HepG2 (cell line): ENCODE measurements around the gene PTGER3. TPM values are rescaled to one million over a fixed set of nuclear protein-coding genes. Genes with fewer than 3 reads are reported as not detected.

Source experiments
- ATAC-seq: fragments of 200-7000 bp; cut with Tn5 transposase; 3 replicates; pipeline ENCODE4 v1.9.1; 2020; ENCODE audit warnings: mild to moderate bottlenecking, moderate library complexity
- BruUV-seq: library from RNA; stranded (reverse); fragments of 400-500 nt; replicated peaks from 2 replicates; lab custom pipeline; 2021; lab: Mats Ljungman, UMichigan
- CTCF ChIA-PET: fragments of 300-600 bp; formaldehyde crosslinking; extraction: SDS; loops from one replicate; lab custom pipeline; 2021; ENCODE audit warnings: low total read pairs, inconsistent platforms, low intra/inter-chr PET ratio; lab: Yijun Ruan, JAX
- POLR2A ChIA-PET: fragments of 350-600 bp; sonication (Branson Sonifier 250); formaldehyde crosslinking; loops from one replicate; lab custom pipeline; 2020; ENCODE audit warnings: antibody characterized with exemption, inconsistent platforms; lab: Yijun Ruan, JAX
- DNase-seq: peaks from one replicate; pipeline ENCODE4 v3.0.0-alpha.2; 2015; ENCODE audit warnings: low spot score
- FAIRE-seq: peaks from 3 replicates; lab custom pipeline; 2011; peaks lifted over from hg19 to GRCh38; lab: Jason Lieb, UNC
- H2AFZ ChIP-seq: one replicate; pipeline ENCODE4 v1.6.1; 2011; ENCODE audit warnings: low read length, inconsistent platforms
- H3K27ac ChIP-seq: fragments of 300-600 bp; 3 replicates; pipeline ENCODE4 v1.8.0; 2011; ENCODE audit warnings: mixed run types, mild to moderate bottlenecking, mixed read lengths, low read length, inconsistent platforms; ENCODE audit not compliant: insufficient read depth; ENCODE audit errors: extremely low read length
- H3K27me3 ChIP-seq, 2 experiments: fragments of 200-600 bp in 1 of 2; 2 replicates in 1 of 2; 3 replicates in 1 of 2; pipeline versions ENCODE4 v1.6.0 to v1.8.0; 2011; ENCODE audit warnings: low read length in 2 of 2, mild to moderate bottlenecking in 2 of 2, moderate library complexity in 2 of 2, inconsistent platforms in 1 of 2; ENCODE audit not compliant: insufficient read depth in 2 of 2, control insufficient read depth in 1 of 2
- H3K36me3 ChIP-seq, 2 experiments: fragments of 200-600 bp in 1 of 2; replicated peaks in 1 of 2; 2 replicates in 1 of 2; 3 replicates in 1 of 2; pipeline versions ENCODE4 v1.5.1 to v1.8.0; 2011; ENCODE audit warnings: low read length in 2 of 2, inconsistent platforms in 1 of 2; ENCODE audit not compliant: insufficient read depth in 2 of 2, control insufficient read depth in 1 of 2
- H3K4me1 ChIP-seq: 2 replicates; pipeline ENCODE4 v1.5.1; 2012; ENCODE audit warnings: low read length, inconsistent platforms; ENCODE audit not compliant: insufficient read depth
- H3K4me2 ChIP-seq: 2 replicates; pipeline ENCODE4 v1.6.0; 2011; ENCODE audit warnings: low read depth, low read length, inconsistent platforms
- H3K4me3 ChIP-seq, 3 experiments: fragments of 200-600 bp in 1 of 3; sonication (generic), shearing (Covaris generic) in 1 of 3; replicated peaks in 1 of 3; 2 replicates each; pipeline ENCODE4 v1.5.1; 2011 to 2016; ENCODE audit warnings: low read length in 3 of 3, inconsistent platforms in 2 of 3, low read depth in 2 of 3, mild to moderate bottlenecking in 2 of 3, control low read depth in 1 of 3, mixed read lengths in 1 of 3; ENCODE audit not compliant: insufficient read depth in 1 of 3
- H3K79me2 ChIP-seq: one replicate; pipeline ENCODE4 v1.6.1; 2011; ENCODE audit warnings: low read length, inconsistent platforms; ENCODE audit not compliant: insufficient read depth
- H3K9ac ChIP-seq: 2 replicates; pipeline ENCODE4 v1.6.0; 2011; ENCODE audit warnings: mild to moderate bottlenecking, low read depth, low read length, inconsistent platforms; ENCODE audit not compliant: insufficient read depth
- H3K9me3 ChIP-seq: 2 replicates; pipeline ENCODE4 v1.5.1; 2012; ENCODE audit warnings: mild to moderate bottlenecking, low read length
- H4K20me1 ChIP-seq: 2 replicates; pipeline ENCODE4 v1.6.0; 2011; ENCODE audit warnings: inconsistent platforms, mild to moderate bottlenecking, low read length, moderate library complexity; ENCODE audit not compliant: insufficient read depth
- ARNT2 ChIP-seq: sonication (generic); formaldehyde crosslinking; IDR thresholded peaks from 2 replicates; pipeline ENCODE4 v1.8.0; 2022; ENCODE audit warnings: mild to moderate bottlenecking, low read depth, missing genetic modification reagents, moderate library complexity
- CHD4 ChIP-seq: fragments of 200-600 bp; sonication (generic); IDR thresholded peaks from 2 replicates; pipeline ENCODE4 v1.7.0; 2017; ENCODE audit warnings: mild to moderate bottlenecking, low read length, borderline replicate concordance
- DMAP1 ChIP-seq: IDR thresholded peaks from 2 replicates; pipeline ENCODE4 v1.6.1; 2016
- FOXK1 ChIP-seq: sonication (generic); formaldehyde crosslinking; IDR thresholded peaks from 2 replicates; pipeline ENCODE4 v1.4.0; 2020; ENCODE audit warnings: low read depth, missing genetic modification reagents, borderline replicate concordance
- GLI4 ChIP-seq: sonication (generic); formaldehyde crosslinking; IDR thresholded peaks from 2 replicates; pipeline ENCODE4 v1.5.1; 2020; ENCODE audit warnings: missing genetic modification reagents, mild to moderate bottlenecking, moderate library complexity, borderline replicate concordance
- MBNL3 ChIP-seq: fragments of 250-450 bp; sonication (Bioruptor Pico); conservative IDR thresholded peaks from 2 replicates; pipeline ENCODE4 v1.8.0; 2022; ENCODE audit warnings: mild to moderate bottlenecking, inconsistent platforms
- NBN ChIP-seq: fragments of 450-650 bp; conservative IDR thresholded peaks from 2 replicates; pipeline ENCODE4 v1.6.1; 2017
- NFE2L2 ChIP-seq: fragments of 150-350 bp; IDR thresholded peaks from 2 replicates; pipeline ENCODE4 v1.6.1; 2014; ENCODE audit warnings: low read length
- SAFB2 ChIP-seq: sonication (generic); formaldehyde crosslinking; IDR thresholded peaks from 2 replicates; pipeline ENCODE4 v1.5.1; 2020; ENCODE audit warnings: missing genetic modification reagents, low read depth, mild to moderate bottlenecking, borderline replicate concordance
- SP5 ChIP-seq: IDR thresholded peaks from 2 replicates; pipeline ENCODE4 v1.6.1; 2016; ENCODE audit warnings: low read depth, borderline replicate concordance
- XBP1 ChIP-seq: sonication (generic); formaldehyde crosslinking; IDR thresholded peaks from 2 replicates; pipeline ENCODE4 v1.5.0; 2020; ENCODE audit warnings: missing genetic modification reagents
- ZFP1 ChIP-seq: IDR thresholded peaks from 2 replicates; pipeline ENCODE4 v1.6.1; 2016
- ZNF138 ChIP-seq: sonication (generic); formaldehyde crosslinking; IDR thresholded peaks from 2 replicates; pipeline ENCODE4 v1.5.0; 2020; ENCODE audit warnings: mild to moderate bottlenecking, low read depth, missing genetic modification reagents
- ZNF597 ChIP-seq: sonication (generic); formaldehyde crosslinking; IDR thresholded peaks from 2 replicates; pipeline ENCODE4 v1.5.0; 2020; ENCODE audit warnings: missing genetic modification reagents
- ZNF768 ChIP-seq: sonication (generic); formaldehyde crosslinking; IDR thresholded peaks from 2 replicates; pipeline ENCODE4 v1.4.0; 2020; ENCODE audit warnings: missing genetic modification reagents
- in situ Hi-C: cut with HindIII; loops from 2 replicates; pipeline ENCODE4 v1.10.0; 2017; ENCODE audit warnings: low pct_unique_long_range_greater_than_20kb; ENCODE audit not compliant: extremely low pct_ligation_motif_present
- intact Hi-C: fragments of 100-400 bp; cut with micrococcal nuclease; formaldehyde crosslinking; loops from one replicate; pipeline ENCODE4 v1.10.0; 2022; ENCODE audit not compliant: unreplicated experiment
- polyA plus RNA-seq, 8 experiments: library from polyadenylated mRNA; depleted of rRNA in 3 of 8; stranded (reverse) in 7 of 8; unstranded in 1 of 8; fragments of >200 nt; fragmentation: Illumina TruSeq in 4 of 8; extraction: Trizol in 4 of 8; gene quantifications; 2 replicates each; pipeline versions ENCODE4 v1.2.1 to v1.2.3, GENCODE V29; 2011 to 2016; ENCODE audit warnings: low read depth in 4 of 8, missing spikeins in 1 of 8, mixed read lengths in 1 of 8; ENCODE audit not compliant: insufficient read depth in 1 of 8
- total RNA-seq, 5 experiments: library from RNA; depleted of rRNA; stranded (reverse); fragments of >200 nt; fragmentation: Illumina TruSeq; extraction: Trizol; gene quantifications; 2 replicates each; pipeline ENCODE4 v1.2.3, GENCODE V29; 2016; ENCODE audit warnings: low read depth in 1 of 5

Gene PTGER3
- total and polyA plus RNA-seq, 2 of the 13 experiments (the other 11 are each of a cell fraction or from before 2014, with no cell fraction given), result 0.01 TPM; not detected in 1

- no peak overlapping the region for H2AFZ ChIP-seq
- ChIA-PET POLR2A (no interaction called here), CTCF (no interaction called here)
- intact Hi-C loops, result no loop called here
- no peaks in the 10 kb centered on the region for H3K79me2 ChIP-seq
- no peak overlapping the region for H3K4me3 ChIP-seq
- H3K9ac ChIP-seq, result no peak overlapping the region
- FAIRE-seq (no peak), DNase-seq (no peak), ATAC-seq (no peak)
- BruUV-seq, result no TSS peak
- peaks cover 4% of the 10 kb centered on the region; the same call in 1 of the 2 replicates for H3K4me1 ChIP-seq
- no peaks in the 10 kb centered on the region for H3K36me3 ChIP-seq
- TF ChIP-seq DMAP1 (CRISPR knock-in tag) (no peak), GLI4 (CRISPR knock-in tag) (no peak), ZFP1 (CRISPR knock-in tag) (no peak), ZNF138 (CRISPR knock-in tag) (no peak), MBNL3 (CRISPR knock-in tag) (no peak), ZNF768 (CRISPR knock-in tag) (no peak), ARNT2 (CRISPR knock-in tag) (no peak), SAFB2 (CRISPR knock-in tag) (no peak), XBP1 (CRISPR knock-in tag) (no peak), ZNF597 (CRISPR knock-in tag) (no peak), SP5 (no peak), NFE2L2 (no peak), NBN (no peak), FOXK1 (CRISPR knock-in tag) (no peak), CHD4 (no peak)
- H3K9me3 ChIP-seq, result no peaks in the 10 kb centered on the region
- peaks cover 10 to 21% of the 10 kb centered on the region in 2 experiments for H3K27me3 ChIP-seq
- in situ Hi-C loops, result no loop called here
- no peak overlapping the region for H3K4me2 ChIP-seq
- no peak overlapping the region for H3K27ac ChIP-seq
- no peaks in the 10 kb centered on the region for H4K20me1 ChIP-seq
These were observed 4.6 kb downstream of the PTGER3 start for GRCh38 chr1:71043065-71043464.
